ENCODE results near the gene LKAAEAR1. TPM values are rescaled to one million over a fixed set of nuclear protein-coding genes. Genes with fewer than 3 reads are reported as not detected.

The LKAAEAR1 gene
- total and polyA plus RNA-seq, 2 of the 13 experiments (the other 11 are each of a cell fraction or from before 2014, with no cell fraction given) = not detected

GRCh38 chr20:64062596-64063388, 21.4 kb downstream of the LKAAEAR1 start, which contains the start of gene TCEA2 (continued):
- TF ChIP-seq ZNF280B (CRISPR knock-in tag; IDR thresholded peaks at IDR 0.05; ENCODE audit: borderline replicate concordance) (peak; percentile 93), RBFOX2 (IDR thresholded peaks at IDR 0.05; ENCODE audit: low read depth, low read length) (peak; percentile 96), ZNF674 (CRISPR knock-in tag; IDR thresholded peaks at IDR 0.05; ENCODE audit: low read depth) (peak; percentile 98), ZFAT (CRISPR knock-in tag; conservative IDR thresholded peaks at IDR 0.05) (no peak), ZNF710 (CRISPR knock-in tag; IDR thresholded peaks at IDR 0.05; ENCODE audit: borderline replicate concordance) (no peak), TBX3 (IDR thresholded peaks at IDR 0.05; ENCODE audit: borderline replicate concordance) (no peak), ATF2 (CRISPR knock-in tag; IDR thresholded peaks at IDR 0.05) (peak; percentile 92), FOXA1 (IDR thresholded peaks at IDR 0.05) (no peak), FOXA1 (CRISPR knock-in tag; IDR thresholded peaks at IDR 0.05) (peak; percentile 26; the same call in 1 of the 2 replicates), U2AF1 (optimal IDR thresholded peaks at IDR 0.05; ENCODE audit: low read depth, low read length) (no peak), ZBTB20 (CRISPR knock-in tag; IDR thresholded peaks at IDR 0.05; ENCODE audit: borderline replicate concordance, low read depth) (peak; percentile 66; the same call in 1 of the 2 replicates), TCF7L2 (IDR thresholded peaks at IDR 0.05; ENCODE audit: low read depth, low read length) (no peak), ISX (CRISPR knock-in tag; conservative IDR thresholded peaks at IDR 0.05) (peak; percentile 33; the same call in 1 of the 2 replicates), SNAPC5 (CRISPR knock-in tag; IDR thresholded peaks at IDR 0.05; ENCODE audit: borderline replicate concordance) (no peak), ZBTB49 (CRISPR knock-in tag; IDR thresholded peaks at IDR 0.05; ENCODE audit: borderline replicate concordance) (no peak), ZNF441 (CRISPR knock-in tag; IDR thresholded peaks at IDR 0.05; ENCODE audit: borderline replicate concordance) (peak; percentile 81; the same call in 1 of the 2 replicates), HNF1B (CRISPR knock-in tag; IDR thresholded peaks at IDR 0.05) (peak; percentile 97), NFE2L1 (CRISPR knock-in tag; IDR thresholded peaks at IDR 0.05; ENCODE audit: borderline replicate concordance) (peak; percentile 91), ZNF607 (CRISPR knock-in tag; IDR thresholded peaks at IDR 0.05; ENCODE audit: borderline replicate concordance) (peak; percentile 96)

Measured in HepG2 (cell line).